Chondrocyte (in vitro differentiated cells): ENCODE data around the gene PRKD1. TPM values are rescaled to one million over a fixed set of nuclear protein-coding genes. Genes with fewer than 3 reads are reported as not detected.

ENCODE experiments used
- DNase-seq: peaks from one replicate; pipeline ENCODE4 v3.0.0; 2021; ENCODE audit warnings: mixed read lengths, low spot score
- H3K27ac Mint-ChIP-seq: one replicate; pipeline ENCODE4 v1.8.0; 2021; ENCODE audit warnings: mild to moderate bottlenecking, moderate library complexity, mixed read lengths; ENCODE audit not compliant: unreplicated experiment
- H3K27me3 Mint-ChIP-seq: 2 replicates; pipeline ENCODE4 v1.8.0; 2021; ENCODE audit warnings: low read depth, mixed read lengths
- H3K36me3 Mint-ChIP-seq: 2 replicates; pipeline ENCODE4 v1.8.0; 2021; ENCODE audit warnings: low read depth, mixed read lengths
- H3K4me1 Mint-ChIP-seq: 2 replicates; pipeline ENCODE4 v1.8.0; 2021; ENCODE audit warnings: low read depth, mild to moderate bottlenecking, mixed read lengths
- H3K4me3 Mint-ChIP-seq: one replicate; pipeline ENCODE4 v1.8.0; 2021; ENCODE audit warnings: mild to moderate bottlenecking, moderate library complexity, mixed read lengths; ENCODE audit not compliant: unreplicated experiment
- H3K9me3 Mint-ChIP-seq: 2 replicates; pipeline ENCODE4 v1.8.0; 2021; ENCODE audit warnings: low read depth, mixed read lengths
- total RNA-seq: library from RNA; stranded (reverse); gene quantifications from 3 replicates; pipeline ENCODE4 v1.2.1, GENCODE V29; 2021
- TF ChIP-seq, protein P1 (sequence below): fragments of 200-600 bp; sonication (generic); IDR thresholded peaks from 2 replicates; pipeline ENCODE4 v1.5.0; 2021; ENCODE audit warnings: antibody characterized with exemption, mild to moderate bottlenecking, moderate library complexity

PRKD1 gene
- total RNA-seq, 1 donor from 2014 or later: 11.1 TPM

DNA sequence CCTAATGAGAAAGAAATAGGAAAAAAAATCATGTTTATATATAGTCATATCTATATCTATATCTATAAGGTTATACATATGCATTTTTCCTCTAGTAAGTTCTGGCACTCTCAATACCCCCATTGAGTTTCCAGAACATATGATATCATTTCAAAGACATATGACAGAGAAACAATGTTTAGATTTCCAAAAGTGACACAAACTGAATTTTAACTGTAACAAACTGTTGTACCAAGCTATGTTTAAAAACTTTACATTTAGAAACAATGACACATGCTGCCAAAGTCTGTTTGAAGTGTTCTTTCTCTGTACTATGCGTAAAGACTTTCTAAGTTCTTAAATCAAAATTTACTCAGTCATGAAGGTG lies 171.6 kb downstream of the PRKD1 start:
- H3K4me1 Mint-ChIP-seq: peaks cover 13% of the 10 kb centered on the region

GRCh38 chr14:29755311-29756018 lies 172.2 kb downstream of the PRKD1 start:
- Mint-ChIP-seq H3K9me3 (no peaks in the 10 kb centered on the region), H3K27me3 (no peaks in the 10 kb centered on the region), H3K4me1 (peaks cover 13% of the 10 kb centered on the region), H3K27ac (peak overlapping the region; percentile 6), H3K36me3 (no peaks in the 10 kb centered on the region), H3K4me3 (no peak overlapping the region)
- DNase-seq: no peak
- TF ChIP-seq, protein P1, sequence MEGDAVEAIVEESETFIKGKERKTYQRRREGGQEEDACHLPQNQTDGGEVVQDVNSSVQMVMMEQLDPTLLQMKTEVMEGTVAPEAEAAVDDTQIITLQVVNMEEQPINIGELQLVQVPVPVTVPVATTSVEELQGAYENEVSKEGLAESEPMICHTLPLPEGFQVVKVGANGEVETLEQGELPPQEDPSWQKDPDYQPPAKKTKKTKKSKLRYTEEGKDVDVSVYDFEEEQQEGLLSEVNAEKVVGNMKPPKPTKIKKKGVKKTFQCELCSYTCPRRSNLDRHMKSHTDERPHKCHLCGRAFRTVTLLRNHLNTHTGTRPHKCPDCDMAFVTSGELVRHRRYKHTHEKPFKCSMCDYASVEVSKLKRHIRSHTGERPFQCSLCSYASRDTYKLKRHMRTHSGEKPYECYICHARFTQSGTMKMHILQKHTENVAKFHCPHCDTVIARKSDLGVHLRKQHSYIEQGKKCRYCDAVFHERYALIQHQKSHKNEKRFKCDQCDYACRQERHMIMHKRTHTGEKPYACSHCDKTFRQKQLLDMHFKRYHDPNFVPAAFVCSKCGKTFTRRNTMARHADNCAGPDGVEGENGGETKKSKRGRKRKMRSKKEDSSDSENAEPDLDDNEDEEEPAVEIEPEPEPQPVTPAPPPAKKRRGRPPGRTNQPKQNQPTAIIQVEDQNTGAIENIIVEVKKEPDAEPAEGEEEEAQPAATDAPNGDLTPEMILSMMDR: no peak

More for the DNA sequence above, 171.6 kb downstream of the PRKD1 start:
- TF ChIP-seq, protein P1: no peak
- Mint-ChIP-seq H3K4me3 (no peak overlapping the region), H3K9me3 (no peaks in the 10 kb centered on the region), H3K36me3 (no peaks in the 10 kb centered on the region), H3K27ac (no peak overlapping the region), H3K27me3 (no peaks in the 10 kb centered on the region)
- DNase-seq: no peak

GRCh38 chr14:29754134-29754533 lies 173.5 kb downstream of the PRKD1 start:
- Mint-ChIP-seq H3K27me3 (no peaks in the 10 kb centered on the region), H3K4me1 (peaks cover 14% of the 10 kb centered on the region), H3K9me3 (no peaks in the 10 kb centered on the region), H3K27ac (no peak overlapping the region), H3K36me3 (no peaks in the 10 kb centered on the region), H3K4me3 (no peak overlapping the region)
- no peak for DNase-seq
- TF ChIP-seq, protein P1: no peak

DNA sequence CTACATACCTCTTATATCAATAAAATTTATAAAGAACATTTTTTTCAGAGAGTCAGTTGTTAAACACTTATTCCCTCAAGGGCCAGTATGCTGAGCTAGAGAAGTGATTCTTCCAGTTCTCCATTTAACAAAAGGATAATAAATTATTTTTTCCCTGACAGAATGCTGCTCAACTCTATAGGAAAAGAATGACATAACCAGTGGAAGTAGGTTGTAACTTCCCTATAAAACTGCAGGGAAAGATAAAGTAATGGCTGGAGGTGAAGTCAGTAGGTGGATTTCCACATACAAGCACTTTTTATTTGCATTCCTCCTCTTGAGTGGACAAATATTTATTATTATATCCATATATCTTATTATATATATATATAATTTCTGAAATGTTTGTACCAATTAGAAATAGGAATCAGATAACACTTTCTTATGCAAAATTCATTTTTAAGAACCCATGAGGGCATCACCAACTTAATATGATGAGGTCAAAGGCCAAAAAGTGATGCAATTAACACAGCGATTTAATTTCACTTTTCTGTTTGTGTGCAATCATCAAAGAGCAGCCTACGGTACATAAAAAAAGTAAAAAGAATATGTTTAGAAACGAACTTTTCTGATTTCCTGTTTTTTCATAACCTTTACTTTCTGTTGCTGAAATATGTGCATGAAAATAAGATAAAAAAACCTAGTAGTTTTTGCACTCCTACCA lies 175.3 kb downstream of the PRKD1 start:
- Mint-ChIP-seq H3K27ac (no peak overlapping the region), H3K36me3 (no peaks in the 10 kb centered on the region), H3K4me1 (peaks cover 17% of the 10 kb centered on the region), H3K27me3 (no peaks in the 10 kb centered on the region), H3K9me3 (no peaks in the 10 kb centered on the region), H3K4me3 (no peak overlapping the region)
- no peak for DNase-seq
- TF ChIP-seq, protein P1: no peak

GRCh38 chr14:29749829-29750228 lies 177.8 kb downstream of the PRKD1 start:
- DNase-seq: no peak
- H3K36me3 Mint-ChIP-seq: no peaks in the 10 kb centered on the region
- TF ChIP-seq, protein P1: no peak
- H3K4me1 Mint-ChIP-seq: peaks cover 13% of the 10 kb centered on the region
- H3K4me3 Mint-ChIP-seq: no peak overlapping the region
- H3K27ac Mint-ChIP-seq: no peak overlapping the region
- H3K27me3 Mint-ChIP-seq: no peaks in the 10 kb centered on the region
- H3K9me3 Mint-ChIP-seq: no peaks in the 10 kb centered on the region
